ENCODE data around the gene SNAPC2.
A peak's percentile ranks its signal among the peaks of the same experiment; 100 is the strongest.

The SNAPC2 gene

GRCh38 chr19:7921967-7922835, 2.1 kb downstream of the SNAPC2 start:
- TF ChIP-seq, protein P1, sequence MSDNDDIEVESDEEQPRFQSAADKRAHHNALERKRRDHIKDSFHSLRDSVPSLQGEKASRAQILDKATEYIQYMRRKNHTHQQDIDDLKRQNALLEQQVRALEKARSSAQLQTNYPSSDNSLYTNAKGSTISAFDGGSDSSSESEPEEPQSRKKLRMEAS (IDR thresholded peaks at IDR 0.05; ENCODE audit: low read depth, low read length): no peak
- TF ChIP-seq MYC (IDR thresholded peaks at IDR 0.05; ENCODE audit: low read depth, low read length) (no peak), POLR2A (IDR thresholded peaks at IDR 0.05; ENCODE audit: extremely low read depth, insufficient read length) (no peak)
- TF ChIP-seq, protein P2, sequence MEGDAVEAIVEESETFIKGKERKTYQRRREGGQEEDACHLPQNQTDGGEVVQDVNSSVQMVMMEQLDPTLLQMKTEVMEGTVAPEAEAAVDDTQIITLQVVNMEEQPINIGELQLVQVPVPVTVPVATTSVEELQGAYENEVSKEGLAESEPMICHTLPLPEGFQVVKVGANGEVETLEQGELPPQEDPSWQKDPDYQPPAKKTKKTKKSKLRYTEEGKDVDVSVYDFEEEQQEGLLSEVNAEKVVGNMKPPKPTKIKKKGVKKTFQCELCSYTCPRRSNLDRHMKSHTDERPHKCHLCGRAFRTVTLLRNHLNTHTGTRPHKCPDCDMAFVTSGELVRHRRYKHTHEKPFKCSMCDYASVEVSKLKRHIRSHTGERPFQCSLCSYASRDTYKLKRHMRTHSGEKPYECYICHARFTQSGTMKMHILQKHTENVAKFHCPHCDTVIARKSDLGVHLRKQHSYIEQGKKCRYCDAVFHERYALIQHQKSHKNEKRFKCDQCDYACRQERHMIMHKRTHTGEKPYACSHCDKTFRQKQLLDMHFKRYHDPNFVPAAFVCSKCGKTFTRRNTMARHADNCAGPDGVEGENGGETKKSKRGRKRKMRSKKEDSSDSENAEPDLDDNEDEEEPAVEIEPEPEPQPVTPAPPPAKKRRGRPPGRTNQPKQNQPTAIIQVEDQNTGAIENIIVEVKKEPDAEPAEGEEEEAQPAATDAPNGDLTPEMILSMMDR (IDR thresholded peaks at IDR 0.05; ENCODE audit: low read depth, low read length): no peak
- DNase-seq (ENCODE audit: low read depth): no peak
- no peak overlapping the region for H3K4me3 ChIP-seq (ENCODE audit: low read depth, low read length)

DNA sequence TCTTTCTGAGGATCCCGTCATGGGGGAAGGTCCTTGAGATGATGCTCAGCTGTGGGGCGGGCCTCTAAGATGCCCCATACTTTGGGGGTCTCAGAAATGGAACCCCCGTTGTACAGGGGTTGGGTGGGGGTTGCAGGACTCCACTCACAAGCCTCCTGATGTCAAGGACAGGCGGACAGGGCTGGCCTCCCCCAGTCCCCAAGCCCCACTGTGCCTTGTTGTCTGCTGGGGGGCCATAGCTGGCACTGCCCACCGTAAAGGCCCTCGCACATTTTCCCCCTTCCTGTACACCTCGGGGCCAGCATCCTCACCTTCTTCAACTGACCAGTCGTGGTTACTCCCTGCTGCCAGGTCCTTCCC, 2.7 kb downstream of the SNAPC2 start:
- TF ChIP-seq POLR2A (IDR thresholded peaks at IDR 0.05; ENCODE audit: extremely low read depth, insufficient read length) (no peak), MYC (IDR thresholded peaks at IDR 0.05; ENCODE audit: low read depth, low read length) (no peak)
- TF ChIP-seq, protein P1 (IDR thresholded peaks at IDR 0.05; ENCODE audit: low read depth, low read length): no peak
- TF ChIP-seq, protein P2 (IDR thresholded peaks at IDR 0.05; ENCODE audit: low read depth, low read length): no peak
- no peak for DNase-seq (ENCODE audit: low read depth)
- no peak overlapping the region for H3K4me3 ChIP-seq (ENCODE audit: low read depth, low read length)

DNA sequence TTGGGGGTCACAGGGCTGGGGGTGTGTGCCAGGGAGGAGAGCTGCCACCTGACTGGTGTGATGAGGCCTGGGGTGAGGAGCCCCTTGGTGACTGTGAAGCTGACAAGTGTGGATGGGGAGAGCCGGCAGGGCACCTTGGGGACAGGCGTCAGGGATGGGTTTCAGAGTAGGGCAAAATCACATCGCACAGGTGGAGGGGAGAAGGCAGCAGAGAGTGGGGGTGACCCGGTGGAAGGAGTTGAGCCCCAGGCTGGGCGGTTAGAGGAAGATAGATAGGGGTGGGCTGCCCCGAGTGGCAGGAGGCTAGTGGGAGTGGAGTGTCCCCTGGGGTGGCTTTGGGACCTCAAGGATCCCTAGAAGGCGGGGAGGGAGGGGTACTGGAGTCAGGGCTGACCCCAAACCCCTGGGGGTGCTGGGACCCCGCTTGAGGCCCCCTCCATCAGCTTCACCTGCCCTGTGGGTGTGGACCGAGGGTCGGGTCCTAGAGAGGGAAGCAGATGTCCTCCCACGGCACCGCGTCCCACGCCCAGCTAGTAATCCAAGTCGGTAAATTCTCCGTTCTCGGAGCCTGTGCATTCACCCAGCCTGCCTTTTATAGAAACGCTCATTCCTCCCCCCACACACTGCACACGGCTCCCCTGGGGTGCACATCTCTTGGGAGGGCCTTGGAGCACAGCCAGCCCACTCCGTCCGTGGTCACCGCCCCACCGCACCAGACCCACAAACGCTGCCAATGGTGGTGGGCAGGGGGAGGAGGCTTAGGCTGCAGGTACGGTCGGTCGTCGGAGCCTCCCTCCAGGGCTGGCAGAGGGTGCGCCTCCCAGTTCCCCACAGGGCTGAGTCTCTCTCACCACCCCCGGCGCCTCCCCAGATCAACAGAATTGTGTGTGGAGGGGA, 3.4 kb downstream of the SNAPC2 start:
- TF ChIP-seq, protein P1 (IDR thresholded peaks at IDR 0.05; ENCODE audit: low read depth, low read length): no peak
- TF ChIP-seq, protein P2 (IDR thresholded peaks at IDR 0.05; ENCODE audit: low read depth, low read length): no peak
- no peak overlapping the region for H3K4me3 ChIP-seq (ENCODE audit: low read depth, low read length)
- peak; percentile 59 for DNase-seq (ENCODE audit: low read depth)

DNA sequence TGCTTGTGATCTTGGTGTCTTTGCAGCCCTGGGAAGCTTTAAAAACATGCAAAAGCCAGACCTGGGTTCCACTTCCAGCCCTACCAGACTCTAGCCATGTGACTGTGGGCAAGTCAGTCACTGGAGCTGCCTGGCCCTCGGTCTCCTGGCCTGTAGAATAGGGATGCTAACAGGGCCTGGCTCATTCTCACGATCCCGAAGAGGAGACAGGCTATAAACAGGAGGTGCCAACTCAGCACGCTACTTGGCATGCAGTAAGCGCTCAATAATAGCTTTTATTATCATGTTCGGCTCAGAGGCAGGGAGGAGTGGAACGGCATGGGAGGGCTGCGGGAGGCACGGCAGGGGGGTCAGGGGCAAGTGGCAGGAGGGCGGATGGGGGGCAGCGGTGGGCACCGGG, 4.1 kb downstream of the SNAPC2 start:
- no peak overlapping the region for H3K4me3 ChIP-seq (ENCODE audit: low read depth, low read length)
- DNase-seq (ENCODE audit: low read depth): peak; percentile 47
- TF ChIP-seq POLR2A (IDR thresholded peaks at IDR 0.05; ENCODE audit: extremely low read depth, insufficient read length) (no peak), MYC (IDR thresholded peaks at IDR 0.05; ENCODE audit: low read depth, low read length) (no peak)
- TF ChIP-seq, protein P2 (IDR thresholded peaks at IDR 0.05; ENCODE audit: low read depth, low read length): no peak
- TF ChIP-seq, protein P1 (IDR thresholded peaks at IDR 0.05; ENCODE audit: low read depth, low read length): no peak

DNA sequence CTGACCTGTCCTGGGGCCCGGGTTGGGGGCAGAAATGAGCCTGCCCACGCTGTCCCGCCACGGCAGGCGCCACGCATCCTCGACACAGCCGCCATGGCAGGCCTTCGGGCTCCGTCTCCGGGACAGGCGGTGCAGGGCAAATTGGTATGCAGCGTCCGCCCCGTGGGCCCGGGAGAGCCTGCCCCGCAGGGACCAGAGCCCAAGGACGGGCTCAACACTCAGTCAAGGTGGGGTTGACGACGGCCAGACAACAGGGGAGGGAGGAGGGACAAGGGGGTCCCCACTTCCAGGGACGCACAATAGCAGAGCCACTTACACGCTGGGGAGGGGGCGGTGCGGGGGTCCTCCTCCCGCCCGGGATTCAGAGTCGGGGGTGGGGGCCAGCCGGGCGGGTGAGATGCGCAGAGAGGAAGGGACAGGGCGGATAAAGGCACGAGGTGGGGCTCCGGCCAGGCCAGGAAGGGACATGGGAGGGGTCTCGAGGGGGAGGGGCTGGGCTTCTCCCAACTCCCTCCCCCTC, 4.6 kb downstream of the SNAPC2 start:
- TF ChIP-seq MYC (IDR thresholded peaks at IDR 0.05; ENCODE audit: low read depth, low read length) (no peak), POLR2A (IDR thresholded peaks at IDR 0.05; ENCODE audit: extremely low read depth, insufficient read length) (no peak)
- TF ChIP-seq, protein P1 (IDR thresholded peaks at IDR 0.05; ENCODE audit: low read depth, low read length): no peak
- TF ChIP-seq, protein P2 (IDR thresholded peaks at IDR 0.05; ENCODE audit: low read depth, low read length): no peak
- no peak overlapping the region for H3K4me3 ChIP-seq (ENCODE audit: low read depth, low read length)
- DNase-seq (ENCODE audit: low read depth): no peak

Measured in NB4 (cell line).